Nephron progenitor cell (in vitro differentiated cells): ENCODE results near the gene ICE1.

Experiments used
- DNase-seq: peaks from one replicate; pipeline ENCODE4 v3.0.0; 2021
- H3K27ac Mint-ChIP-seq: 2 replicates; pipeline ENCODE4 v1.8.0; 2021; ENCODE audit warnings: mild to moderate bottlenecking, moderate library complexity, mixed read lengths
- H3K27me3 Mint-ChIP-seq: 2 replicates; pipeline ENCODE4 v1.8.0; 2021; ENCODE audit warnings: mild to moderate bottlenecking, low read depth, mixed read lengths; ENCODE audit not compliant: poor library complexity
- H3K36me3 Mint-ChIP-seq: 2 replicates; pipeline ENCODE4 v1.8.0; 2021; ENCODE audit warnings: low read depth, mixed read lengths
- H3K4me1 Mint-ChIP-seq: 2 replicates; pipeline ENCODE4 v1.8.0; 2021; ENCODE audit warnings: mixed read lengths
- H3K4me3 Mint-ChIP-seq: 2 replicates; pipeline ENCODE4 v1.8.0; 2021; ENCODE audit warnings: mild to moderate bottlenecking, moderate library complexity, mixed read lengths
- H3K9me3 Mint-ChIP-seq: 2 replicates; pipeline ENCODE4 v1.8.0; 2021; ENCODE audit warnings: mild to moderate bottlenecking, moderate library complexity, mixed read lengths
- TF ChIP-seq, protein P1 (sequence below): fragments of 200-600 bp; sonication (generic); IDR thresholded peaks from 2 replicates; pipeline ENCODE4 v1.5.0; 2021; ENCODE audit warnings: antibody characterized with exemption

The ICE1 gene

DNA sequence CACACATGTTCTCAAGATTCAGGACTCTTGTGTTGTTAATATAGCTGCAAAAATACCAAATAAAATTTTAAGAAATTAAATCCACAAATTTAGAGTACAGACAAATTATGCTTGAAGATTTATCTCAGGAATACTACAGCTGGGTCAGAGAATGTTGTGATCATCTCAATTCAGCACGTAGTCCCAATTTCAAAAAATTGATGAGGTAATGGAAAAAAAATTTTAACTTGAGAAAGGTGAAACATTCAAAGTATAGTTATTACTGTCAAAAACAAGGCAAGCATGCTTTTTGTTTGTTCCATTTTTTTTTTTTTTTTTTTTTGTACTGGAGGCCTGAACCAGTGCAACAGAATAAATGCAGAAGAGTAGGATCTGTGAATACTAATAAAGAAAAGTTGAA lies 29.4 kb downstream of the ICE1 start:
- H3K27ac Mint-ChIP-seq: no peak overlapping the region
- H3K36me3 Mint-ChIP-seq: peaks cover 48% of the 10 kb centered on the region
- no peaks in the 10 kb centered on the region for H3K4me1 Mint-ChIP-seq
- no peaks in the 10 kb centered on the region for H3K9me3 Mint-ChIP-seq
- TF ChIP-seq, protein P1, sequence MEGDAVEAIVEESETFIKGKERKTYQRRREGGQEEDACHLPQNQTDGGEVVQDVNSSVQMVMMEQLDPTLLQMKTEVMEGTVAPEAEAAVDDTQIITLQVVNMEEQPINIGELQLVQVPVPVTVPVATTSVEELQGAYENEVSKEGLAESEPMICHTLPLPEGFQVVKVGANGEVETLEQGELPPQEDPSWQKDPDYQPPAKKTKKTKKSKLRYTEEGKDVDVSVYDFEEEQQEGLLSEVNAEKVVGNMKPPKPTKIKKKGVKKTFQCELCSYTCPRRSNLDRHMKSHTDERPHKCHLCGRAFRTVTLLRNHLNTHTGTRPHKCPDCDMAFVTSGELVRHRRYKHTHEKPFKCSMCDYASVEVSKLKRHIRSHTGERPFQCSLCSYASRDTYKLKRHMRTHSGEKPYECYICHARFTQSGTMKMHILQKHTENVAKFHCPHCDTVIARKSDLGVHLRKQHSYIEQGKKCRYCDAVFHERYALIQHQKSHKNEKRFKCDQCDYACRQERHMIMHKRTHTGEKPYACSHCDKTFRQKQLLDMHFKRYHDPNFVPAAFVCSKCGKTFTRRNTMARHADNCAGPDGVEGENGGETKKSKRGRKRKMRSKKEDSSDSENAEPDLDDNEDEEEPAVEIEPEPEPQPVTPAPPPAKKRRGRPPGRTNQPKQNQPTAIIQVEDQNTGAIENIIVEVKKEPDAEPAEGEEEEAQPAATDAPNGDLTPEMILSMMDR: no peak
- H3K27me3 Mint-ChIP-seq: no peaks in the 10 kb centered on the region
- no peak for DNase-seq
- H3K4me3 Mint-ChIP-seq: no peak overlapping the region

DNA sequence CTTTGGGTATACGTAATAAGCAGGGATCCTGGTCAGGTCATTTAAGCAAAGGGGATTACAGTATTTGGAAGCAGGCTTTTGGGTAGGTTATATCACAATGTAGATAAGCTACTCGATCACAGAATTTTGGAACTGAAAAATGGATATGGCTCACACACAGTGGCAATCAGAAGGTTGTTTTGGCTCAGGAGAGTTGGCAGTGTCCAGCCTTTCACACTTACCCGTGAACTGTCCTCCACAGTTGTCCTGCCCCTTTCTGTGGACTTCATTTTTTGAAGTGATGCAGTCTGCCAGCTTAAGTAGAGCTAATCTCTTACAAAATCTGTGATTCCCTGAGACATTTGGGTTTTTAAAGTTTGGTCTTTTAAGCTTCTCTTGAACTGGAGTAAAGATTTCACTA lies 30.7 kb downstream of the ICE1 start:
- no peak overlapping the region for H3K4me3 Mint-ChIP-seq
- H3K36me3 Mint-ChIP-seq: peaks cover 53% of the 10 kb centered on the region
- no peaks in the 10 kb centered on the region for H3K27me3 Mint-ChIP-seq
- peak overlapping the region; percentile 36 for H3K27ac Mint-ChIP-seq
- H3K4me1 Mint-ChIP-seq: no peaks in the 10 kb centered on the region
- no peak for DNase-seq
- TF ChIP-seq, protein P1: no peak
- H3K9me3 Mint-ChIP-seq: no peaks in the 10 kb centered on the region

DNA sequence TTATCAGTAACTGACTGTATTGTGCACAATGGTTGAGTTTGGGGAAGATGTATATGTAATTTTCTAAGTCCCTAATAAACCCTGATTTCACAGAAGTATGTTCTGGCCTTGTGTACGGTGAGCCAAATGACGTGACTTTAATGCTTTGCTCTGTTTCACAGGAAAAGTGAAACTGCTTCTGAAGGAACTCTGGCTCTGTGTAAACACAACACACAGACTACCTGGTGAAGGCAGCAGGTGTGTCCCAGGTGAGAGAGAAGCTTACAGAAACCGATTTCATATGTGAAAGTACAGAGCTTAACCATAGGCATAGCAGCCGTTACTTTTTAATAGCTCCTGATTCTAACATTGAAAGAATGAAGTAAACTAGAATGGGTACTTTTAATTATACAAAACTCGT lies 31.9 kb downstream of the ICE1 start:
- Mint-ChIP-seq H3K36me3 (peaks cover 56% of the 10 kb centered on the region), H3K4me3 (no peak overlapping the region), H3K27ac (no peak overlapping the region), H3K4me1 (no peaks in the 10 kb centered on the region), H3K27me3 (no peaks in the 10 kb centered on the region), H3K9me3 (no peaks in the 10 kb centered on the region)
- TF ChIP-seq, protein P1: no peak
- DNase-seq: no peak

DNA sequence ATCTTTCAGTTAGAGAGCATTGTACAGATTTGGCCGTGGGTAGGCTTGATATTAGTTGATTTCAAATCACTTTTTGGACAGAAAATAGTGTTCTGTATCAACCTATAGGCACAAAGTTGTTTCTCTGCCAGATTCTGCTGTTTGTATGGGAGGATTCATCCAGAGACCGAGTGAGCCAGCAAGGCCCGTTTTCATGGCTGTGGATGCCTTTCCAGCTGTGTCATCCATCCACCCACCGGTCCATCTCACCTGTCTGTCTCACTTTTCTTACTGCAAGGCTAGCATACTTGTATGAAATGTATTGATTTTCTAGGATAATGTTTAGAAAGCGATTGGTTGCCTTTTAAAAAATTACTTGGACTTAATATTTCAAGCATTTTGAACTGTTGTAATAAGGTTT lies 34.4 kb downstream of the ICE1 start:
- Mint-ChIP-seq H3K27ac (no peak overlapping the region), H3K9me3 (no peaks in the 10 kb centered on the region), H3K27me3 (no peaks in the 10 kb centered on the region), H3K4me1 (no peaks in the 10 kb centered on the region), H3K36me3 (peaks cover 62% of the 10 kb centered on the region), H3K4me3 (no peak overlapping the region)
- DNase-seq: no peak
- TF ChIP-seq, protein P1: no peak

DNA sequence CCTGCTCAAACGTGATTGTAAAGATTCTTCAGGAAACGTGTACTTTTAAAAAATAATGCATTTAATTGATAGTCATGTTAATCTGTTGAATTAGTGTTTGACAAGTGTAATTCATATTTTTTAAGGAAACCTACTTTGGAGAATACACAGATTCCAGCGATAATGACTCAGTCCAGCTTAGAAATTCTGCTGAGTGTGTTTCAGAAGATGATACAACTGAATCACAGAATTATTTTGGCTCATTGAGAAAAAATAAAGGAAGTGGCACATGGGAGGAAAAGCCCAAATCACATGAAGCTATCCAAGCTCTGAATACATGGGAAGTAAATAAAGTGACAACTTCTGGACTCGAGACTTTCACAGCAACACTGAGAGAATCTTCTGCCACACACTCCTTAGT lies 37.8 kb downstream of the ICE1 start:
- DNase-seq: no peak
- TF ChIP-seq, protein P1: no peak
- Mint-ChIP-seq H3K27me3 (no peaks in the 10 kb centered on the region), H3K27ac (no peak overlapping the region), H3K36me3 (peaks cover 89% of the 10 kb centered on the region), H3K9me3 (no peaks in the 10 kb centered on the region), H3K4me1 (no peaks in the 10 kb centered on the region), H3K4me3 (no peak overlapping the region)

DNA sequence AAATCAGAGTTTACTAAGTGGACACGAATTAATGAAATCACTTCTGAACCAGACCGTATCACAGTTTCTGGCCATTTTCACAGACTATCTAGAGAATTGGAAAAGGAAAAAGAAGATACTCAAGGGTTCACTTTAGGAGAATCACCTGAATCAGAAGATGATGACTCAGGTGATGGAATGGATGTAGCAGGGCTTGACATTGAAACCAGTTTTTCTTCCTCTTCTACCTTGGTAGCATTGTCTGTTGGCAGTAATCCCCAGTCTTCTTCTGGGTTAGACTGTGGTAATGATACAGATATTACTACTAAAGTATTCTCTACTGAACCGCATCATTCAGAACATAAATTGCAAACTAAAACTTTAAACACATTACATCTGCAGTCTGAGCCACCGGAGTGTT lies 38.5 kb downstream of the ICE1 start:
- Mint-ChIP-seq H3K4me1 (no peaks in the 10 kb centered on the region), H3K27ac (no peak overlapping the region), H3K27me3 (no peaks in the 10 kb centered on the region), H3K4me3 (no peak overlapping the region), H3K9me3 (no peaks in the 10 kb centered on the region), H3K36me3 (peaks cover 86% of the 10 kb centered on the region)
- no peak for DNase-seq
- TF ChIP-seq, protein P1: no peak
